Activated CD8-positive, alpha-beta memory T cell treated with anti-CD3 and anti-CD28 coated beads, Interleukin-2, amount 50 U/mL, for 24 hours (primary cell): ENCODE results near the gene LRMDA.

Experiments
- DNase-seq: peaks from one replicate; pipeline ENCODE4 v3.0.0-alpha.2; 2020; ENCODE audit errors: extremely low read depth

The LRMDA gene

DNA sequence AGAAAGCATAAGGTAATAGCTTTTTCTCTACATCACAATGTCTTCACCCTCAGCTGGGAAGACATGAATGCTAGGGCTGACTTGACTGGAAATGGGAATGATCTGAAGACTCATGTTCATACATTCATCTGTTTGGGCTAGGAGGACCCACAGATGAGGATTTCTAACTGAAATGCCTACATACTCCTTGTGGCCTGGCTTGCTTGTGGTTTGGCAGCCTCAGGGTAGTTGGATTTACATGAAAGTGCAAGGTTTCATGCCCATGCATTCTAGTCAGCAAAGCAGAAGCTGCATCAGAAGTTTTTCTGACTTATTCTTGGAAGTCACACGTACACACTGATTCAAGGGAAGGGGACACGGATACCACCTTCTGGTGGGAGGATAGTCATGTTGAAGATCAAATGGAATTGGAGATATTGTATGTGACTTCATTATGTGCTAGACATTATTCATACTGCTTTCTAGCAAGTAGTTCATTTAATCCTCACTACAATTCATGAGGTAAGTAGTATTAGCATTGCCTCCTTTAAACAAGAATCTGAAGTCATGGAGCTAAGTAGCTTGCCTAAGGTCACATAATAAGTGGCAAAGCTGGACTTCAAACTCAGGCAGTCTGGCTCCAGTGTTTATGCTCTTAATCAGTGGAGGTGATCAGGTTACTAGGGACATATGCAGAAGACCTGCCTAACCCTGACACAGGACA is 957.0 kb downstream of the LRMDA start:
- DNase-seq, result no peak

DNA sequence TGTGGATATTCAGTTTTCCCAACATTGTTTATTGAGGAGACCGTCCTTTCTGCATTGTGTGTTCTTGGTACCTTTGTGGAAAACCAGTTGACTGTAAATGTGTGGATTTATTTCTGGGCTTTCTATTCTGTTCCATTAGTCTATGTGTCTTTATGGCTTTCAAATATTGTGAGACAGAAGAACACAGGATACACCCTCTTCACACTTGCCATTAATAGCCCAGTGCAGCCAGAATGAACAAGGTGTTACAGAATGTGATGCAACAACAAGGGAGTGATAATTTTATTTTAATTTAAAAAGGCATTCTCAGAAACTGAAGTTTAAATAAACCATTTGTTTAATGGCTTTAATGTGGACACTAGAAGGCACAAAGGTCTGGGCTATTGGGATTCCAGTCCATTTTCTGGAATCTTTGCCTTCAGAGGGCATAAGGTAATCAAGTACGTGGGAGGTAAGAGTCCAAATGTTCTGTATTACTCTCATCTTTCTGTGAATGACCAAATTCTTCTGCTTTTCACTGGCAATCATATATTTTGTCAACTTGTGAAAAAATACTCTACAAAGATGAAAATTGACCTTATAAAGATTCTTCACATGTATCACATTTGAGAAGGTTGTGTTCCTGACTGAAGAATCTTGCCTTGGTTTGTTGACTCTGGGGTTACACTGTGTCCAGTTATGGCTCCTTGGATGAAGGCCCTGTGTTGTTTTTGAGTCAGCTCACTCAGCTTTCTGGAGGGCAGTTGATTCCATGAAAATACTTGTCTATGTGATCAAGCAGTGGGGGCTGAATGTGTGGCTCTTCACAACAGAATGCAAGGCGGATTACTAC is 962.7 kb downstream of the LRMDA start:
- no peak for DNase-seq

DNA sequence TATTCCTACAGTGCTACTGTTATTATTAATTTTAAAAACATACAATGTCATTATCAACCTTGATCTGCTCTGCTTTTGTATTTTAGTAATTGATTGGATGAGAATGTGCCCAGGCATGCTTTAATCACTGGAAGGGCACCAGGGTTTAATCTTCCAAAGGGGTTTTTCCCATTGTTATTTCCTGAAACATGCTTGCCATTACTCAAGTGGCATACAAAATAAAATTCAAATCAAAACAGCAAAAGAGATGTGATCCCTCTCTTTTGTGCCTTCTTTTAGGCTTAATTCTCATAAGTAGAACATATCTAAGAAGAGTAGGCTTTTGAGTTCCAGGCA is 963.3 kb downstream of the LRMDA start:
- no peak for DNase-seq

DNA sequence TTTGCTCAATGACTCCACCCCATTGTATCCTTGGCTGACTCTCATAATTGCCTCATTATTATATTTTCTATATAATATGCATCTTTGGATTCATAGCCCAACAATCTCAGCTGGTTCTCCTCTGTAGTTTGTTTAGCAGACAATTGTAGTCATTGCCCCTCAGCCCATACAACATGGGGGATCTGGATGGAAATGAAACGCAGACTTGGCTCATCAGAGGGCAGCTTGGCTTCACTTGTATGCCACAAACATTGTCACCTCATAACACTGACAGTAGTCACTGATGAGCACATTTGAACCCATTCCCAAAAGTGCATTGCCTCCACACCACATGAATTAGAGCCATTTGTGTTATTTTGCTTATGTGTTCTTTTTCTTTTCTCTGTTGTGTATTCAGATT is 963.8 kb downstream of the LRMDA start:
- DNase-seq, result no peak

DNA sequence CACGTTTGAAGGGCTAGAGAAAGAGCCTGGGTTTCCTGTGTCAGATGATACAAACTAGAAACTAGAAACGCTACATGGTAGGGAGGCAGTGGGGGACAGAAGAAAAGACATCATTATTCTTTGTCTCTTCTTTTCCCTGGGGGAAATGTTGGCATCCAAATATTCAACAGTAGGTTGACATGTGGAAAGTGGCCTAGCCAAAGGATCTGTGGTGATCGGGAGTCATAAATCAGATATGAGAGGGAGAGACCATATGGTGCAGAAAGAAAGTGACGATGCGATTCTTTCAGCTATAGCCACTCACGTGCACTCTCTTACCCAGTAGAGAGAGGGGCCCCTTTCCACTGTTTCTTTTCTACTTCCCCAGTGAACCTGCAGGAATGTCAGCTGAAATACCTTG is 964.7 kb downstream of the LRMDA start:
- DNase-seq, result no peak

DNA sequence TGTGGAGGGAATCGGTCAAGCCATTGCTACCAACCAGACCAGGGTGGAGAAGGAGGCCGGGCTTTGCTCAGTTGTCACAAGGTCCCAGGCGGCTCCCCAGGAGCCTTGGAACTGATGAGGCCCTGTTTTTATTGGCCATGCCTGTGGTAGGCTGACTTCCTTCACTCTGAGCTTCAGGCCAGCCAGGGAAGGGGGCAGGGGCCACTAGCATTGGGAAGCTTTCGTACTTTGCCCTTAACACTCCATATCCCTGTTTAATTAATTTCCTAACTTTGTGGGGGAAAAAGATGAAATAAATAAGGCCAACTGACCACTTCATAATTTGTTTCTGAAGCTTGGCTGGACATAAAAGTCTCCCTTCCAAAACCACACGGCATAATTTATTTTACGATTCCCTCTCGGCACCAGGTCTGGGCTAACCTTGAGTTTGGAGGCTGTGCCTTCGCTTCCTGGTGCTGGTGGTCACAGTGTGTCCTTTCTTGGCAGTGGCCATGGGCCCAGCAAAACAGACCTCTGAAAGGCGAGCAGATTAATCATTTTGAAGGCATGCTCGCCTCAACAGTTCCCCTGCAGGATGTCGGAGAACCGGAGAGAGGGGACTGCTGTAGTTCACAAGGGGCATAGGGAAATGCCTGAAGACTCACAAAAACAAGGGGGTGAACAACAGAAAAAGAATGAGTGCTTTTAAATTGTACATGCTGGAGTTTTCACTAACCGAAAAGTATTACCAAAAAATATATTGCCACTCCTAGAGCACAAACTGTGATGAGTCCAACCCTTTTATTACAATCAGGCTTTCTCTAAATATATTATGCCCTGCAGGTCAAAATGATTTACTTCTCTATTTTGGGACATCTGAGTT is 966.0 kb downstream of the LRMDA start:
- no peak for DNase-seq

DNA sequence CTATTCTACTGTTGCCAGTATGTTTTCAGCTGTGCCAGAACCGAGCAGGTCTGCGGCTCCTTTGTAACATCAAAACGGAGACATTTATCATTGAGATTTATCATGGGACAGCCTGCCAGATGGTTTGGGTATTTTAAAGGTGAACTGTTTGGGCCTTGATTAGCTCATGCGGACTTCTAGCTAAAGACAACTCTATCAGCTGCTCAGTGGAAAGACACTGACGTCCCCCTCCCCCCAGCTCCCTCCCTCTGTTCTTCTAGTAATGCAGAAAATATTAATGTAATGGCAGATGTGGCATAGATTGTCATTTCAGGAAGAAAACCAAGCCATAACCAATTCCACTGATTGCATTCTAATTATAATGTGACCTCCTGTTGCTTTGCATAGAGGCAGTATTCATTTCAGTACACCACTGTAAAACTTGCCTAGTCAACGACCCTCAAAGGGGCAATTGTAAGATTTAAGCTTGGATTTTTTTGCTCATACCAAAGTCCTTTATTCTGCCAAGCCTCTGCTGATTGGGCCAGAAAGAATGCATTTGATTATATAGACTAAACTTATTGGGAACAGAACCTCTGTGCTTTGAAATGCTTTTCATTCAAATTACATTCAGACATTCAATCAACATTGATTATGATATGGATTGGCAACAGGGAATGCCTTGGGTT is 966.8 kb downstream of the LRMDA start:
- no peak for DNase-seq

DNA sequence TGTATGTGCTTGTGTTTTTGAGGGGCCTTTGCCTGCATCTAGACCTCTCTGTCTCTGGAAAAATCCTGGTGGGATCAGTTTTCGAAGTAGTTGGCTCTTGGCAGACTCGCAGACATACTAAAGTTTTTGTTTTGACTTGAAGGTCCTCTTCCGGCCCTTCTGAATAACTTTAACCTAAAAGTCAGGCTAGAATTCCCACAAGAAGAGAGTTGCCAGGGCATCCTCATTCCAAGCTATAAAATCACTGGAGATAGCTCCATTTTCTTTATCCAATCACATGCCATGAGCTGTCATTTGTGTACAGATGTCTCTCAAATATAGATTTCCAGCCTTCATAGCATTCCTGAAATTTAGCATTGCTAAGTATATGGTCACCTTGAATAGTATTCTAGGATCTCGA is 967.8 kb downstream of the LRMDA start:
- DNase-seq, result no peak

DNA sequence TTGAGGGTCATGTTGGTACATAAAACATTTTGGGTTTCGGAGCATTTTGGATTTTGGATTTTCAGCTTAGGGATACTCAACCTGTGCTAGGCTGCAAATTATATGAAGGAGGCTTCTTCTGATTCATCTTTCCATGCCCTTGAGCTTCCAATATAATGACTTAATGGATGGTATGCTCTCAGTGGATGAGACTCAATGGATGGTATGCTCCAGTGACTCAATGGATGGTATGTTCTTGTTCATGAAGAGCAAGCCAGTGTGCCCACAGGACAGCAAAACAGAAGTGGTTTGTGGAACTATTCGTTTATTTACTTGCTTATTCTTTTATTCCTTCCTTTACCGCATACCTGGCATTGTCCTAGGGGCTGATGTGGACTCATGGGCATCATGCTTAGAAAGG is 969.6 kb downstream of the LRMDA start:
- DNase-seq, result no peak

DNA sequence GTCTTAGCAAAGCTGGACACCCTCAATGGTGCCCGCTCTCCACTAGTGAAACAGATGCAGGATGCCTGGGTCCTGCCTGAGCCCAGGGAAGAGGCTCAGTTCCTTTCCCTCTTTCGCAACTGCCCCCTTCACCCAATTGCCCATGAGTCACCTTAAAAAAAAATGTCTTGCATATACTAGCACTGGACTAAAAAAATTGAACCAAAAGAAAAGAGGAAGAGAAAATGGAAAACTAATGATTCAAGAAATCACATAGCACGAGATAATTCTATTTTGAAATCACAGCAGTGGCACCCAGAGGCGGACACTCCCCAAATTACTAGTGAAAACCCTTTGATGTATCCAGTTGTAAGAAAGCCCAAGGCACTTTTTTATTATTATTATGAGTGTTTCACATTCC is 972.5 kb downstream of the LRMDA start:
- DNase-seq, result no peak

DNA sequence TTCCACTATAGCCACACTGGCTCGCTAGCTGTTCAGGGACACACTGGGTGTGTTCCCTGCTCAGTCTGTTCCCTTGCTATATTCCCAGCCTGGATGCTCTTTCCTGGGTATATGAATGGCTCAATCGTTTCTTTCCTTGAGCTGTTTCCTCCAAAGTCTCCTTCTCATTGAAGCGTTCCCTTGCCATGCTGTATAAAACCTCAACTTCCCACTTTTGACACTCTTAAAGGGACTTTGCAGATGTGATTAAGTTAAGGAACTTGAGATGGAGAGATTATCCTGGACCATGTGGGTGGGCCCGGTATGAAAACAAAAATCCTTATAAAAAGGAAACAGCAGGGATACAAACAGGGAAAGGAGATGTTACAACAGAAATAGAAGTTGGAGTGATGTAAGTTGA is 973.1 kb downstream of the LRMDA start:
- no peak for DNase-seq

DNA sequence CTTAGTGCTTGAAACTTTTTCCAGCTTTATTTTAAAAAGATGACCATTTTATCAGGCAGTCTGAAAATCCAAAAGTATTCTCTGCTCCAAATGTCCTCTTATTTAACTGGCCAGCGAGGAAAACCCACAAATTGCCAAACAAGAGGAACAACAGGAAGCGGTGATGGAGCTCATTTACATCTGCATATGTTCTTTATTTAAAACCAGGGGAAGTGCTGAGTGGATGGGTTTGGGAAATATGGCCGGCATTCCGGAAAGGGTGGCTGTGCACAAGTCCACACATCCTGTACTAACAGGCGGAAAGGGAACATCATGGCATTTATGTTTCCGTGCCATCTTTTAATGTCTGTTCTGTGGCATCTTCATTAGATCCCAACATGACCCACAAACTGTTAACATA is 974.5 kb downstream of the LRMDA start:
- DNase-seq, result no peak

DNA sequence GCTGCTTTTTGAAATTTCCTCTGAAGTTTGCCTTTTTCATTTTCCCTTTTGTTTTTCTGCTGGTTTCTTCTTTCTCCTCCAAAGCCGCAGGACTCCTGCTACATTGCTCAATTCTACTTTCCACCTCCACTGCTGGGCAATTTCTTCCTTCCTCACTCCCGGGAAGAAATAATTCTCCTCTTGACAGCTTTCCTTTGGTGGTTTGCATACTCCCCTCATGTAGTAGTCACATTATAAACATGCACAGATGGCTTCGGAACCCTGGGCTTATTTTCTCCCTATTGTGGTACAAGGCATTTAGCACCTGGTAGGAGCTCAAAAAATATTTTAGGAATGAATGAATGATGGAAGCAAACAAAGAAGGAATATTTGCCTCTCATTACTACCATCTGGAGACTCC is 977.2 kb downstream of the LRMDA start:
- DNase-seq, result no peak

DNA sequence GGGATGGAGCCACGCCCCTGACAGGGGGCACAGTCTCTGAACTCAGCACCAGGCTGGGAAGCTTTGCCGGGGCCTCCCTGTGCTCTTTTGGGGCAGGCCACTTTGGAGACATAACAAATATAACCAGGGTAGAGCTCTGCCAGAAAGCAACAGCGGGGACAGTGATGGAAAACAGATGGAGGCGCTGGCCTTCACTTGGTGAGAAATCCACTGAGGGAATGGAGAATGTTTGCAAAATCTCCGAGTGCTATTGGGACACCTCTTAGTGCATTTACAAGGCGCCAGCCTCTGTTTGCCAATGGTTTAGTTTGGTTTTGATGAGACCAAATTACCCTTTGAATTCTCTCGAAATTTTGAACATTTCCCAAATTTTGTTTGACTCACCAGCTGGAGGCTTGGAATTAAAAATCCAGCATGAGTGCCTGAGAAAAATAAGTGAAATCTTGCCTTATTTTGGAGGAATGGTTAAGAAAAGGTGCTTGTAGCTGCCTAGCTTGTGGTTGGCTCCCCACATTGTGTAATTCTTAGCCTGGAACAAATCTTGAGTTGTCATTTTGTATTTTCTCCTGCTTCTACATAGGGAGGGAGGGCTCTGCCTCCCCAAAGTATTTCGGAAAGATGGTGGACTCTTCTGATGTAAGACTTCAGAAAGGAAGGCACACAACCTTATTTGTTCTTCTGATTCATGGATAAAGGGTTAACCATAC is 980.5 kb downstream of the LRMDA start:
- DNase-seq, result no peak

DNA sequence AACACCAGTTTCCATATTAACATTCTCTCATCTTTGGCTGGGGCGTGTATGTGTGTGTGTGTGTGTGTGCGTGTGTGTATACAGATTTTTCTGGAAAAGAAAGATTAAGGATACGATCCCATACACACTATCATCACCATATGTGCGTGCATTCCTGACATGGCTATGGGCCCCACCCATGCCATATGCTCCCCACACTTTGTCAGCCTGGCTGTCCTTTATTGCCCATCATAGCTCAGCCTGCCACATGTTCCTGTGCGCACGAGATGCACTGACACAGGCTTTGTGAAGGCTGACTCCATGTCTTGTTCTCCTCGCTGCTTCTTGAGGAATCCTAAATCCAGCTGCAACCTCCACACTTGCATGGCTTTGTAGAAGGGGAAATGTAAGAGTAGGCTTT is 984.1 kb downstream of the LRMDA start:
- no peak for DNase-seq

DNA sequence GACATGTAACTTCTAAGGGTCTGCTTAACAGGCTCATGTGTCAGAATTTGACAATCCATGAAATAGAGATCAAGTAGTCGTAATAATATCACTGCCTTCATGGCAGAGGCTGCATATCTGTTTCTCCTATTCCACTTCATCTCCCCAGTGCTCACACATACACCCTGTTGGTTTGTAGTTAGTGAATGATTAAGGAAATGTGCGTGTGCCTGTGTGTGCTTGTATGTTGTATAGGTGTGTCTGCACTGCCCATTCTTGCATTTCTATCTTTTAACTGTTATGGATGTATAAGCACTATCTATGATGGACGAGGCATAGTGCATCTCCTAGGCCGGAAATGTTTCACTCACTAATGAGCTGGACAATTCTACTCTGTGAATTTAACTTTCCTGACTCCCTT is 985.2 kb downstream of the LRMDA start:
- no peak for DNase-seq

DNA sequence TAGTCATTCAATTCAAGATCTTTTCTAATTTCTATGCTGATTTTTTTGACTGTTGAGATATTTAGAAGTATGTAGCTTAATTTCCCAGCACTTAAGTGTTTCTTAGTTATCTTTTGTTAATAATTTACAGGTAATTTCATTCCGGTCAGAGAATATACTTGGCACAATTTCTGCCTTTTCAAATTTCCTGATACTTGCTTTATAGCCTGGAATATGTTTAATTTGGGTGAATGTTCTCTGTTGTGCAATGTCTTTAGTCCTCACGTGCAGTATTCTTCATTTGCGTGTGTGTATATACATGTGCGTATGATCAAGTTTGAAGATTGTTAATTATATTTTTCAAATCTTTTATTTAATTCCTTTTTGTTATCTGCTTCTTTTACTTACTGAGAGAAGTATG is 989.3 kb downstream of the LRMDA start:
- no peak for DNase-seq

DNA sequence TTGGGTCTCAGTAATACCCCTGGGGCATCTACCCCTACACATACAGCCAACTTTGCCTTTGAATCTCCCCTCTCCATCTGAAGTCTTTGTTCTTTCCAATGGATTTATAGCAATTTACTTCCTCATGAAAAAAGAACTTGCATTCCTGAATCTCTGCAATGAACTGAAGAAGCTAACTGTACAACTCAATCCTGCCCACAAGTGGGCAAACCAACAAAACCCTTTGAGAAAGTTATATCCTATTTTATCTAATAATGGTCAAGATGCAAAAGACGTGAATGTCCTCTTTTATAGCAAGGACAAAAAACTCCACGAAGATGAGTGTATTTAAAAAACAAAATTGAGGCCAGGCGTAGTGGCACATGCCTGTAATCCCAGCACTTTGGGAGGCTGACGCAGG is 991.3 kb downstream of the LRMDA start:
- DNase-seq, result no peak

DNA sequence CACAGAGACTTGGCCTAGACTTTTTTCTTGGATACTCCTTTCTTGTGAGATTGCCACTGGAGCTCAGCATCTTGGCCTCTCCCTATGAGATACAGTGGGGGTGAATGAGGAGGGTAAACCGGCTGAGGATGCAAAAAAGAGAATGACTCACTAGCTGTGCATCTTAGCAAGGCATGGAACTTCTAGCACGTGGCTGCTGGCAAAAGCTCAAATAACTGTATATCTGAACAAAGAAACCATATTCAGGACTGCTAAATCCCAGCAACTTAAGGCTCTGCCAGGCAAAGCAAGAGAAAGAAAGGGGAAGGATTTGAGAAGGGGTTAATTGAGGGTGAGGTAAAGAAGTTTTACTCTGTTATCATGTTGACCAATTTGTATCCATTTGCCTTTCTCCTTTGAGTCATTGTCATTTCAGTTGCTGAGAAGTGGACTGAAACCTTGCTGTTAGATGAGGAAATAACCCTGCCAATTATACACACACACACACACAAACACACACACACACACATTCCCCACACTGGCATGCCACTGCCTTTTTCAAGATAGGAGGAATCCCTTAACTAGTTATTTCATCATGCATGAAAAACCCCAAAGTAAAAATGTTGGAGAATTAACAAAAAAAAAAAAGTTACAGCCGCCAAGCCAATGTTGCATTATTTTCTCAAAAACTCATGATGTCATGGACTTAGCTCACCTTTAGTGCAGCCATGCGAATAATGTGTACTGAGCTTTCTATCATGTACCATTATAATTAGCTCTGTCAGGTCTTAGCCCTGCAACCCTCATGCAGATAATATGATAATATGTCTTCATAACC is 997.3 kb downstream of the LRMDA start:
- DNase-seq, result no peak

DNA sequence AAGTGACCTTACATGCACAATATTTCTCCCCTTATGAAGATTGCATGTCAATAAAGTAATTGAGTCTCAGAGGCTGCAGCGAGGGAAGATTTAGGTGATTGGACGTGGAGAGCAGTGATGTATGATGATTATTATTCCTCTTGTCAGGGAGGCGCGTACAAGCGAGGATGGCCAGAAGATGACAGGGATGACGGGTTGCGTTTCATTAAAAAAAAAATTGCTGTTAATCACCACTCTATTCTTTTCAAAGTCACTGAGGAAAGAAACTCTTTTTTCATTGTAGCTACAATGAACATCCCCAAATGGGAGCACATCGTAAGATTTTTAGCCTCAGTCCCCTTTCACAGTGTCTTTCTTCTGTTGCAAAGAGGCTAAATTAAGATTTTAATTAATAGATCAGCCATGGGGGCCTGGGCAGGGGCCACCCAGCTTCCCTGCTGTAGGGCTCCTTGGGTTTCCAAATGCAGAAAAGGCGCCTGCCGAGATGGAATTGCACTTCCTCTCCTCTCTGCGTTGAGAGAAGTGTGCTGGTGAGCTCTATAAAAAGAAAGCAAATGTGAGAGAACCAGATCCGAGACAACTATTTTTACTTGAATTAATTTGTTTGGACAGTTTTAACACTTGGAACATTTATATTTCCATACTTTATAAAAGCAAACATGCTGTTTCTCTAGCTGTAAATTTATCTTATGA is 998.1 kb downstream of the LRMDA start:
- DNase-seq, result no peak
